HEK293 (cell line): ENCODE data around the gene RRP1B.
A peak's percentile ranks its signal among the peaks of the same experiment; 100 is the strongest.

Source experiments
- HOXC10 ChIP-seq: sonication (generic); formaldehyde crosslinking; IDR thresholded peaks from 2 replicates; pipeline ENCODE4 v1.8.1; 2023; ENCODE audit warnings: mild to moderate bottlenecking, missing genetic modification reagents
- KLF7 ChIP-seq: fragments of 450-650 bp; formaldehyde crosslinking; IDR thresholded peaks from 2 replicates; pipeline ENCODE4 v1.5.1; 2016; ENCODE audit warnings: missing biosample characterization, missing genetic modification characterization, borderline replicate concordance
- MEIS1 ChIP-seq: sonication (generic); formaldehyde crosslinking; IDR thresholded peaks from 2 replicates; pipeline ENCODE4 v1.8.1; 2022; ENCODE audit warnings: missing genetic modification reagents, mild to moderate bottlenecking, borderline replicate concordance
- SP3 ChIP-seq: fragments of 450-650 bp; formaldehyde crosslinking; IDR thresholded peaks from 2 replicates; pipeline ENCODE4 v1.5.1; 2016; ENCODE audit warnings: missing biosample characterization, missing genetic modification characterization
- SP7 ChIP-seq: fragments of 450-650 bp; formaldehyde crosslinking; IDR thresholded peaks from 2 replicates; pipeline ENCODE4 v1.5.1; 2016; ENCODE audit warnings: missing biosample characterization, missing genetic modification characterization
- YY2 ChIP-seq: fragments of 450-650 bp; formaldehyde crosslinking; IDR thresholded peaks from 2 replicates; pipeline ENCODE4 v1.5.1; 2016; ENCODE audit warnings: missing biosample characterization, missing genetic modification characterization
- ZBTB20 ChIP-seq: fragments of 450-650 bp; formaldehyde crosslinking; IDR thresholded peaks from 2 replicates; pipeline ENCODE4 v1.5.1; 2016; ENCODE audit warnings: missing biosample characterization, missing genetic modification characterization
- ZBTB21 ChIP-seq: fragments of 450-650 bp; formaldehyde crosslinking; IDR thresholded peaks from 2 replicates; pipeline ENCODE4 v1.5.1; 2017; ENCODE audit warnings: missing biosample characterization, missing genetic modification characterization
- ZBTB48 ChIP-seq: fragments of 450-650 bp; formaldehyde crosslinking; IDR thresholded peaks from 2 replicates; pipeline ENCODE4 v1.5.1; 2016; ENCODE audit warnings: missing biosample characterization, missing genetic modification characterization
- ZFP3 ChIP-seq: fragments of 450-650 bp; formaldehyde crosslinking; IDR thresholded peaks from 2 replicates; pipeline ENCODE4 v1.5.1; 2016; ENCODE audit warnings: low read depth, missing biosample characterization, missing genetic modification characterization
- ZFP37 ChIP-seq: fragments of 450-650 bp; formaldehyde crosslinking; IDR thresholded peaks from 2 replicates; pipeline ENCODE4 v1.5.1; 2016; ENCODE audit warnings: missing biosample characterization, missing genetic modification characterization
- ZFP69B ChIP-seq: fragments of 450-650 bp; formaldehyde crosslinking; IDR thresholded peaks from 2 replicates; pipeline ENCODE4 v1.5.1; 2016; ENCODE audit warnings: missing biosample characterization, missing genetic modification characterization
- ZIC2 ChIP-seq: fragments of 450-650 bp; formaldehyde crosslinking; IDR thresholded peaks from 2 replicates; pipeline ENCODE4 v1.5.1; 2016; ENCODE audit warnings: missing biosample characterization, missing genetic modification characterization
- ZNF121 ChIP-seq: fragments of 450-650 bp; formaldehyde crosslinking; IDR thresholded peaks from 2 replicates; pipeline ENCODE4 v1.5.1; 2016; ENCODE audit warnings: missing biosample characterization, missing genetic modification characterization
- ZNF133 ChIP-seq: fragments of 450-650 bp; formaldehyde crosslinking; IDR thresholded peaks from 2 replicates; pipeline ENCODE4 v1.5.1; 2016; ENCODE audit warnings: missing biosample characterization, missing genetic modification characterization
- ZNF157 ChIP-seq: fragments of 450-650 bp; formaldehyde crosslinking; IDR thresholded peaks from 2 replicates; pipeline ENCODE4 v1.5.1; 2016; ENCODE audit warnings: missing biosample characterization, missing genetic modification characterization
- ZNF184 ChIP-seq: fragments of 450-650 bp; IDR thresholded peaks from 2 replicates; pipeline ENCODE4 v1.5.1; 2018; ENCODE audit warnings: missing biosample characterization, mild to moderate bottlenecking, missing genetic modification characterization
- ZNF211 ChIP-seq: fragments of 450-650 bp; formaldehyde crosslinking; IDR thresholded peaks from 2 replicates; pipeline ENCODE4 v1.5.1; 2016; ENCODE audit warnings: low read depth, missing biosample characterization, missing genetic modification characterization
- ZNF214 ChIP-seq: fragments of 450-650 bp; formaldehyde crosslinking; IDR thresholded peaks from 2 replicates; pipeline ENCODE4 v1.5.1; 2017; ENCODE audit warnings: missing biosample characterization, mild to moderate bottlenecking, missing genetic modification characterization, borderline replicate concordance
- ZNF223 ChIP-seq: fragments of 450-650 bp; formaldehyde crosslinking; IDR thresholded peaks from 2 replicates; pipeline ENCODE4 v1.5.1; 2016; ENCODE audit warnings: missing biosample characterization, missing genetic modification characterization
- ZNF335 ChIP-seq: fragments of 450-650 bp; formaldehyde crosslinking; conservative IDR thresholded peaks from 2 replicates; pipeline ENCODE4 v1.5.1; 2016; ENCODE audit warnings: missing biosample characterization, missing genetic modification characterization
- ZNF350 ChIP-seq: fragments of 450-650 bp; formaldehyde crosslinking; IDR thresholded peaks from 2 replicates; pipeline ENCODE4 v1.5.0; 2017; ENCODE audit warnings: missing biosample characterization, mild to moderate bottlenecking, missing genetic modification characterization
- ZNF404 ChIP-seq: fragments of 450-650 bp; formaldehyde crosslinking; IDR thresholded peaks from 2 replicates; pipeline ENCODE4 v1.5.1; 2017; ENCODE audit warnings: missing biosample characterization, missing genetic modification characterization
- ZNF529 ChIP-seq: fragments of 450-650 bp; formaldehyde crosslinking; IDR thresholded peaks from 2 replicates; pipeline ENCODE4 v1.5.1; 2017; ENCODE audit warnings: missing genetic modification characterization, missing biosample characterization; ENCODE audit not compliant: insufficient replicate concordance
- ZNF549 ChIP-seq: fragments of 450-650 bp; IDR thresholded peaks from 2 replicates; pipeline ENCODE4 v1.5.1; 2018; ENCODE audit warnings: missing biosample characterization, missing genetic modification characterization, mild to moderate bottlenecking, inconsistent platforms, moderate library complexity
- ZNF555 ChIP-seq: fragments of 450-650 bp; formaldehyde crosslinking; conservative IDR thresholded peaks from 2 replicates; pipeline ENCODE4 v1.5.1; 2017; ENCODE audit warnings: missing biosample characterization, mild to moderate bottlenecking, missing genetic modification characterization, inconsistent platforms
- ZNF560 ChIP-seq: fragments of 450-650 bp; formaldehyde crosslinking; IDR thresholded peaks from 2 replicates; pipeline ENCODE4 v1.5.1; 2017; ENCODE audit warnings: missing biosample characterization, missing genetic modification characterization, borderline replicate concordance
- ZNF561 ChIP-seq: fragments of 450-650 bp; IDR thresholded peaks from 2 replicates; pipeline ENCODE4 v1.5.1; 2018; ENCODE audit warnings: missing biosample characterization, missing genetic modification characterization, borderline replicate concordance
- ZNF623 ChIP-seq: fragments of 450-650 bp; formaldehyde crosslinking; IDR thresholded peaks from 2 replicates; pipeline ENCODE4 v1.5.1; 2016; ENCODE audit warnings: missing biosample characterization, missing genetic modification characterization
- ZNF629 ChIP-seq: fragments of 450-650 bp; formaldehyde crosslinking; IDR thresholded peaks from 2 replicates; pipeline ENCODE4 v1.5.1; 2017; ENCODE audit warnings: missing biosample characterization, missing genetic modification characterization
- ZNF701 ChIP-seq: fragments of 450-650 bp; formaldehyde crosslinking; IDR thresholded peaks from 2 replicates; pipeline ENCODE4 v1.5.1; 2016; ENCODE audit warnings: missing biosample characterization, missing genetic modification characterization
- ZNF785 ChIP-seq: fragments of 450-650 bp; formaldehyde crosslinking; IDR thresholded peaks from 2 replicates; pipeline ENCODE4 v1.5.1; 2016; ENCODE audit warnings: missing biosample characterization, missing genetic modification characterization
- TF ChIP-seq, protein P1 (sequence below): fragments of 450-650 bp; formaldehyde crosslinking; IDR thresholded peaks from 2 replicates; pipeline ENCODE4 v1.5.1; 2016; ENCODE audit warnings: missing biosample characterization, missing genetic modification characterization
- TF ChIP-seq, protein P2 (sequence below): fragments of 450-650 bp; formaldehyde crosslinking; IDR thresholded peaks from 2 replicates; pipeline ENCODE4 v1.5.1; 2016; ENCODE audit warnings: missing biosample characterization, missing genetic modification characterization
- TF ChIP-seq, protein P3 (sequence below): fragments of 450-650 bp; formaldehyde crosslinking; IDR thresholded peaks from 2 replicates; pipeline ENCODE4 v1.5.1; 2017; ENCODE audit warnings: missing biosample characterization, missing genetic modification characterization
- TF ChIP-seq, protein P4 (sequence below): fragments of 450-650 bp; formaldehyde crosslinking; IDR thresholded peaks from 2 replicates; pipeline ENCODE4 v1.5.1; 2016; ENCODE audit warnings: missing biosample characterization, missing genetic modification characterization

Gene RRP1B

DNA sequence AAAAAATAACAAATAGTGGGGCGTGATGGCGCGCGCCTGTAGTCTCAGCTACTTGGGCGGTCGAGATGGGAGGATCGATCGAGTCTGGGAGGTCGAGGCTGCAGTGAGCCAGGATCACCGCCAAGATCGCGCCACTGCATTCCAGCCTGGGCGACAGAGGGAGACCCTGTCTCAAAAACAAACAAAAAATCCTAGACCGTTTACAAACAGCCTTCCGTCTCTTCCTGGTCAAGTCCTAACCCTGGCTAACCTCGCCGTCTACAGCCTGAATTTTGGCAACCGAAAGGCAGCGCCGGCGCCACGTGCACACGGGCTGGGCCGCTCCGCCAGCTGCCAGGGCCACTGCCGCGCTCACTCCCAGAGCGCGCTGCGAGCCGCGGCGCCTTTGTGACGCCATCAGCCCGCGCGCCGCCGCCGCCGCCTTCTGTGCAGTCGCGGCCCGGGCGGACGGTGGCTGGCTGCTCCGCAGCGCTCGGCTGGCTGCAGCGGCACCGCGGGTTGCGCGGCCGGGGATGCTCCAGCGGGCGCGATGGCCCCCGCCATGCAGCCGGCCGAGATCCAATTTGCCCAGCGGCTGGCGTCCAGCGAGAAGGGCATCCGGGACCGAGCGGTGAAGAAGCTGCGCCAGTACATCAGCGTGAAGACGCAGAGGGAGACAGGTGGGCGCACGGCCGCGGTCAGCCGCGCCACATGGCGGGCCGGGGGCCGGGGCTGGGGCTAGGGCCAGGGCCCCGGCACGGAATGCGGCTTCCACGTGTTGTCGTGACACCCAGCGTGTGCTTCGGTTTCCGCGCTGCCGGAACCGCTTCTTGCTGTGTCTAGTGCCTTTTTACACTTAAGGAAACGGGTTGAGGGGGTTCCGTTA is at the start of gene RRP1B, which contains the start of gene HSF2BP (continued):
- no peak for TF ChIP-seq HOXC10
- TF ChIP-seq MEIS1 (CRISPR knock-in tag): 0 out of 2 replicates have a peak, but pooled peaks have one; percentile 49
- TF ChIP-seq ZNF121 (tag by site-specific recombination): no peak; the same call in 1 of the 2 replicates
- TF ChIP-seq ZBTB20: peak; percentile 94
- TF ChIP-seq ZNF214 (tag by site-specific recombination): no peak
- TF ChIP-seq ZIC2: no peak; the same call in none of the 2 replicates
- TF ChIP-seq ZNF184: no peak
- no peak for TF ChIP-seq ZNF560 (tag by site-specific recombination)
- TF ChIP-seq ZNF561 (tag by site-specific recombination): peak; percentile 97
- peak; percentile 55 for TF ChIP-seq ZBTB21 (tag by site-specific recombination)
- no peak for TF ChIP-seq ZNF211 (tag by site-specific recombination)
- peak; percentile 81 for TF ChIP-seq SP7 (tag by site-specific recombination)
- no peak for TF ChIP-seq ZNF350 (tag by site-specific recombination)
- TF ChIP-seq, protein P1, sequence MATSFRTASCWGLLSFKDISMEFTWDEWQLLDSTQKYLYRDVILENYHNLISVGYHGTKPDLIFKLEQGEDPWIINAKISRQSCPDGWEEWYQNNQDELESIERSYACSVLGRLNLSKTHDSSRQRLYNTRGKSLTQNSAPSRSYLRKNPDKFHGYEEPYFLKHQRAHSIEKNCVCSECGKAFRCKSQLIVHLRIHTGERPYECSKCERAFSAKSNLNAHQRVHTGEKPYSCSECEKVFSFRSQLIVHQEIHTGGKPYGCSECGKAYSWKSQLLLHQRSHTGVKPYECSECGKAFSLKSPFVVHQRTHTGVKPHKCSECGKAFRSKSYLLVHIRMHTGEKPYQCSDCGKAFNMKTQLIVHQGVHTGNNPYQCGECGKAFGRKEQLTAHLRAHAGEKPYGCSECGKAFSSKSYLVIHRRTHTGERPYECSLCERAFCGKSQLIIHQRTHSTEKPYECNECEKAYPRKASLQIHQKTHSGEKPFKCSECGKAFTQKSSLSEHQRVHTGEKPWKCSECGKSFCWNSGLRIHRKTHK (tag by site-specific recombination): no peak
- peak; percentile 51 for TF ChIP-seq ZNF629
- no peak for TF ChIP-seq ZNF785 (tag by site-specific recombination)
- TF ChIP-seq ZNF157 (tag by site-specific recombination): no peak
- no peak; the same call in 1 of the 2 replicates for TF ChIP-seq YY2 (tag by site-specific recombination)
- TF ChIP-seq ZFP37 (tag by site-specific recombination): no peak
- TF ChIP-seq ZNF223 (tag by site-specific recombination): no peak
- TF ChIP-seq ZFP3 (tag by site-specific recombination): no peak
- TF ChIP-seq ZNF404 (tag by site-specific recombination): no peak
- TF ChIP-seq, protein P2, sequence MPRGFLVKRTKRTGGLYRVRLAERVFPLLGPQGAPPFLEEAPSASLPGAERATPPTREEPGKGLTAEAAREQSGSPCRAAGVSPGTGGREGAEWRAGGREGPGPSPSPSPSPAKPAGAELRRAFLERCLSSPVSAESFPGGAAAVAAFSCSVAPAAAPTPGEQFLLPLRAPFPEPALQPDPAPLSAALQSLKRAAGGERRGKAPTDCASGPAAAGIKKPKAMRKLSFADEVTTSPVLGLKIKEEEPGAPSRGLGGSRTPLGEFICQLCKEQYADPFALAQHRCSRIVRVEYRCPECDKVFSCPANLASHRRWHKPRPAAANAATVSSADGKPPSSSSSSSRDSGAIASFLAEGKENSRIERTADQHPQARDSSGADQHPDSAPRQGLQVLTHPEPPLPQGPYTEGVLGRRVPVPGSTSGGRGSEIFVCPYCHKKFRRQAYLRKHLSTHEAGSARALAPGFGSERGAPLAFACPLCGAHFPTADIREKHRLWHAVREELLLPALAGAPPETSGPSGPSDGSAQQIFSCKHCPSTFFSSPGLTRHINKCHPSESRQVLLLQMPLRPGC (tag by site-specific recombination): no peak
- TF ChIP-seq ZNF549 (tag by site-specific recombination): no peak
- TF ChIP-seq ZNF701: no peak
- TF ChIP-seq, protein P3, sequence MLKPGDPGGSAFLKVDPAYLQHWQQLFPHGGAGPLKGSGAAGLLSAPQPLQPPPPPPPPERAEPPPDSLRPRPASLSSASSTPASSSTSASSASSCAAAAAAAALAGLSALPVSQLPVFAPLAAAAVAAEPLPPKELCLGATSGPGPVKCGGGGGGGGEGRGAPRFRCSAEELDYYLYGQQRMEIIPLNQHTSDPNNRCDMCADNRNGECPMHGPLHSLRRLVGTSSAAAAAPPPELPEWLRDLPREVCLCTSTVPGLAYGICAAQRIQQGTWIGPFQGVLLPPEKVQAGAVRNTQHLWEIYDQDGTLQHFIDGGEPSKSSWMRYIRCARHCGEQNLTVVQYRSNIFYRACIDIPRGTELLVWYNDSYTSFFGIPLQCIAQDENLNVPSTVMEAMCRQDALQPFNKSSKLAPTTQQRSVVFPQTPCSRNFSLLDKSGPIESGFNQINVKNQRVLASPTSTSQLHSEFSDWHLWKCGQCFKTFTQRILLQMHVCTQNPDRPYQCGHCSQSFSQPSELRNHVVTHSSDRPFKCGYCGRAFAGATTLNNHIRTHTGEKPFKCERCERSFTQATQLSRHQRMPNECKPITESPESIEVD (tag by site-specific recombination): no peak
- no peak for TF ChIP-seq ZNF133 (tag by site-specific recombination)
- TF ChIP-seq KLF7 (tag by site-specific recombination): no peak
- no peak for TF ChIP-seq ZNF555 (tag by site-specific recombination)
- peak; percentile 78; the same call in 1 of the 2 replicates for TF ChIP-seq ZFP69B (tag by site-specific recombination)
- no peak for TF ChIP-seq ZNF623 (tag by site-specific recombination)
- no peak; the same call in 1 of the 2 replicates for TF ChIP-seq SP3 (tag by site-specific recombination)
- TF ChIP-seq ZNF529 (tag by site-specific recombination): no peak
- TF ChIP-seq, protein P4, sequence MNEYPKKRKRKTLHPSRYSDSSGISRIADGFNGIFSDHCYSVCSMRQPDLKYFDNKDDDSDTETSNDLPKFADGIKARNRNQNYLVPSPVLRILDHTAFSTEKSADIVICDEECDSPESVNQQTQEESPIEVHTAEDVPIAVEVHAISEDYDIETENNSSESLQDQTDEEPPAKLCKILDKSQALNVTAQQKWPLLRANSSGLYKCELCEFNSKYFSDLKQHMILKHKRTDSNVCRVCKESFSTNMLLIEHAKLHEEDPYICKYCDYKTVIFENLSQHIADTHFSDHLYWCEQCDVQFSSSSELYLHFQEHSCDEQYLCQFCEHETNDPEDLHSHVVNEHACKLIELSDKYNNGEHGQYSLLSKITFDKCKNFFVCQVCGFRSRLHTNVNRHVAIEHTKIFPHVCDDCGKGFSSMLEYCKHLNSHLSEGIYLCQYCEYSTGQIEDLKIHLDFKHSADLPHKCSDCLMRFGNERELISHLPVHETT (tag by site-specific recombination): peak; percentile 71; the same call in 1 of the 2 replicates
- TF ChIP-seq ZBTB48 (tag by site-specific recombination): no peak
- TF ChIP-seq ZNF335 (tag by site-specific recombination): peak; percentile 92
